ENCODE results near the gene PLOD3.

- TF ChIP-seq CTCF (IDR thresholded peaks at IDR 0.05 in 2 of 3, conservative IDR thresholded peaks at IDR 0.05 in 1 of 3; ENCODE audit: insufficient read depth in 2 of 3, low read depth in 1 of 3, low read length in 3 of 3) = no peak
- TF ChIP-seq ETV5 (CRISPR knock-in tag; IDR thresholded peaks at IDR 0.05; ENCODE audit: low read depth) = no peak
- TF ChIP-seq HMBOX1 (IDR thresholded peaks at IDR 0.05) = no peak
- TF ChIP-seq SIRT6 (IDR thresholded peaks at IDR 0.05; ENCODE audit: low read depth, low read length) = no peak
- TF ChIP-seq ZBTB11 (CRISPR knock-in tag; IDR thresholded peaks at IDR 0.05) = no peak
These were observed 40.9 kb upstream of the PLOD3 start for GRCh38 chr7:101258243-101258731.

All from K562 (cell line).